Amniotic epithelial cell (primary cell): ENCODE data around the gene UTS2B.
A peak's percentile ranks its signal among the peaks of the same experiment; 100 is the strongest.
"Not testable (repeated sequence)": the region's sequence is repeated elsewhere in the genome, so short reads cannot be mapped to it uniquely, and the experiment has no call there.

Experiments used
- DNase-seq: peaks from one replicate; pipeline ENCODE4 v3.0.0-alpha.2; 2010; ENCODE audit warnings: low read depth

Gene UTS2B

GRCh38 chr3:191280111-191280510 is 50.2 kb downstream of the UTS2B start:
- DNase-seq, result no peak

- no peak for DNase-seq
Measured at GRCh38 chr3:191275751-191276150, 54.6 kb downstream of the UTS2B start.

- DNase-seq, result not testable (repeated sequence)
Measured at GRCh38 chr3:191275244-191275643, 55.1 kb downstream of the UTS2B start.

DNA sequence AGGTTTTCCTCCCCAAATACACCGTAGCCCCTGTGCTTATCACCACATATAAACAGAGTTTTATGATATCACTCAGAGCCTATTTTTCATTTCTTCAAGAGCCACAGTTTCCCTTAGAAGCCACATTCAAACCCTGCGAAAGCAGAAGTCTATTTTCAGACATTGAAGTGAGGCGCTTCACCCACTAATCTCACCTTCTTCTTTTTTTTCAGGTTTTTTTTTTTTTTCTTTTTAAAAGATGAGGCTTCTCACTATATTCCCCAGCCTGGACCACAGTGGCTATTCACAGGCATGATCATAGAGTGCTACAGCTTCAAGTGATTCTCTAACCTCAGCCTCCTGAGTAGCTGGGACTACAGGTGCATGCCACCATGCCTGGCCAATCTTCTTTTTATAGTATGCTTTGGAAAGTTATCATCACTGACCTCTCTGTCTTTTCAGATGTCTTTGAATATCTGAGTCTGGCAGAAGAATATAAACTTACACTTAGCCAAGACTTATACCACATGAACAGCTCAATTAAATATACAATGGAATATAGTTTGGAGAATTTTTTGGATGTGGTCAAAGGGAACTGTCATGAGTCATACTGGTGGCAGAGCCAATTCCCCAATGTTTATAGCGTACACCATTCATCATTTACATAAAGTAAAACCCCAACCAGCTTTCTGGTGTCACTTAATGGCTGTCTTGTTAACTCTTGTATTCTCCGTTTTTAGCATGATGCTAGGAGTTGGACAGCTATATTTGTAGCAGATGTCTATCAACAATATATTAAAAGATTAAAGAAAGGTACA is 60.8 kb downstream of the UTS2B start:
- no peak for DNase-seq

GRCh38 chr3:191268737-191269136 is 61.6 kb downstream of the UTS2B start:
- DNase-seq, result no peak

DNA sequence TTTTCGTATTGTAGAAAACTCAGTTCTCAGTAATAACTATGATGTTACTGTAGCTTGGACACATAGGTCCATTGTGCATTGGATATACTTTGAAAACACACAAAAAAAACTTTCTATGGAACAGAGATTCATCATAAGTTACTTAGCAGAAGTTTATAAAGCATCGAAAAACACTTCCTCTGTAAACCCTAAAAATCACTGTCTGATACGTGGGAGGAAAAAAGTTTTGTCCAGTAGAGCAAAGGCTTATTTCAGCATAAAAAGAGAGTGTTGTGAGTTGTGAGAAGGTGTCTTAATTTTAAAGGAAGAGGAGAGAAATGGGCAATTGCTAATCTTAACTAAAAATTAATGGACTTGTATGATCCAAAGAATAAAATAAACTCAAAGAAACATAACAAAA is 66.5 kb downstream of the UTS2B start:
- no peak for DNase-seq

DNA sequence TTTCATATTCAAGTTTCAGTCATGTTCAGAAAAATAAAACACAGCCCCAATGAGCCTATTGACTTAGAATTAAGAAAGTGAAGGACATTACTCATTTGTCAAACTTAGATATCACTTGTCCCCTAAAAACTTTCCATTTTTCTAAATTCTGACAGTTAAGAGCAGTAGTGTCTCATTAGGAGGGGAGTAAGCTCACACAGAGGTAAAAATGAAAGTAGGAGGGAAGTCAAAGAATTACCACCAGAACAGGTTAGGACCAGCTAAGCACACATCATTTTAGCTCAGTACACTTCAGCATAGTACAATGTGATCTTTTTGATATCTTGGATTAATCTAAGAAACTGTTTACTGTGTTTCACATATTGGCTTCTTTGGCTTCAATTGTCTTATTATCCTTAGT is 67.0 kb downstream of the UTS2B start:
- no peak for DNase-seq

GRCh38 chr3:191262650-191263049 is 67.7 kb downstream of the UTS2B start:
- DNase-seq, result no peak

GRCh38 chr3:191261304-191261638 is 69.1 kb downstream of the UTS2B start:
- DNase-seq, result no peak

GRCh38 chr3:191260431-191261303 is 69.7 kb downstream of the UTS2B start:
- DNase-seq, result no peak

DNA sequence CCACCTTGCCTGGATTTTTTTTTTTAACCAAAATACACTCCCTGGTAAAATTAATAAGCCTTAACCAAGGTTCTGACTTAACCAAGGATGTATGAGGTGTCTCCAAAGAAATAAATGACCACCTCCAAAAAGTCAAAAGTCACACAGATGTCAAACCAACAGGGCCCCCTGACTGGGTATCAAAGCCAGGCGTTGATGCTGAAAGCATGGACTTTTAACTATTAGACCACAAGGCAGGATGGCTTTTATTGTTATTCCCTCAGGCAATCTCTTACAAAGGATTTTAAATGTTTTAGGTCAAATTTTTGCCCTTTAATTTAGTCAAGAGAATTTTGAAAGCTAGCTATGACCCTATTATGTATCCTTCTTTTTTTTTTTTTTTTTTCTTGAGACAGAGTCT is 70.8 kb downstream of the UTS2B start:
- DNase-seq, result no peak

DNA sequence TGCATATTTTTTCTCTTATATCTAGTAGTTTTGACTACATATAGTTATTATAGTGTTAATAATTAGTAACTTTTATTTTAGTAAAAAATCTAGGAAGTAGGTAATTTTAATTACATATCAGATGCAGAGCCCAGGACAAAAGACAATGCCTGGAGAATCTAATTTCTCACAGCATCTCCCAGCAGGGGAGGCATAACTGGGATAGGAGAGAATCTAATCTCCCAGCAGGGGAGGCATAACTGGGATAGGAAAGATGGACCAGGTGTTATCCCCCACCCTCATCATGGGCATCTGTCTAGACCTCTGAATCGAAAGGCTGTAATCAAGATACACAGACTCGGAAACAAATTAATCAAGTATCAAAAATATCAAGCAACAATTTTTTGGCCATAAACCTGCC is 73.0 kb downstream of the UTS2B start:
- no peak for DNase-seq

- no peak for DNase-seq
Measured at GRCh38 chr3:191256405-191256804, 73.9 kb downstream of the UTS2B start.

- DNase-seq, result no peak
Measured at GRCh38 chr3:191255156-191255555, 75.2 kb downstream of the UTS2B start.

GRCh38 chr3:191254098-191254873 is 76.0 kb downstream of the UTS2B start:
- peak; percentile 77 for DNase-seq

- DNase-seq, result no peak
Measured at GRCh38 chr3:191253089-191253799, 77.1 kb downstream of the UTS2B start.

DNA sequence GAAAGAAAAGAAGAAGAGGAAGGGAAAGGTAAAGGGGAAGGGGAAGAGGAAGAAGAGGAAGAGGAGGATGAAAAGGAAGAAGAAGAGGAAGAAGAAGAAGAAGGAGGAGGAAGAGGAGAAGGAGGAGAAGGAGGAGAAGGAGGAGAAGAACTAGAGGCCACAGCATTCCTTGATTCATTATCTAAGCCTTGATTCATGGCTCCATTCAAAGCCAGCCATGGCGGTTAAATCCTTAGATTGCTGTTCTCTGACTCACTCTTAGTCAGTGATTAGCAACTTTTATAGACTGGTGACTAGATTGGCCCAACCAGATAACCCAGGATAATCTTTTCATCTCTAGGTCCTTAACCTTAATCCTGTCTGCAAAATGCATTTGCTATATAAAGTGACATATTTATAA is 83.7 kb downstream of the UTS2B start:
- peak; percentile 91 for DNase-seq

DNA sequence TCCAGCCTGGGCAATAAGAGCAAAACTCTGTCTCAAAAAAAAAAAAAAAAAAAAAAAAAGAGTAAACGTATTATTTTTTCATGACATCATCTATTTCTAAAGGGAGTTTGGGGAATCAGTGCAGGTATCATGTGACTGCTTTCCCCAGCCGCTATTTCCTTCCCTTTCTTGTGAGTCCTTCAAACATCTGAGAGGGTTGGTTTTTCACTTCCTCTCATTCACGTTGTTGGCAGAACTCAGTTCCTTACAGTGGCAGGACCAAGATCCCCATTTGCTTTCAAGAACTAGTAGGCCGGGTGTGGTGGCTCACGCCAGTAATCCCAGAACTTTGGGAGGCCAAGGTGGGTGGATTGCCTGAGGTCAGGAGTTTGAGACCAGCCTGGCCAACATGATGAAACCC is 84.3 kb downstream of the UTS2B start:
- not testable (repeated sequence) for DNase-seq

DNA sequence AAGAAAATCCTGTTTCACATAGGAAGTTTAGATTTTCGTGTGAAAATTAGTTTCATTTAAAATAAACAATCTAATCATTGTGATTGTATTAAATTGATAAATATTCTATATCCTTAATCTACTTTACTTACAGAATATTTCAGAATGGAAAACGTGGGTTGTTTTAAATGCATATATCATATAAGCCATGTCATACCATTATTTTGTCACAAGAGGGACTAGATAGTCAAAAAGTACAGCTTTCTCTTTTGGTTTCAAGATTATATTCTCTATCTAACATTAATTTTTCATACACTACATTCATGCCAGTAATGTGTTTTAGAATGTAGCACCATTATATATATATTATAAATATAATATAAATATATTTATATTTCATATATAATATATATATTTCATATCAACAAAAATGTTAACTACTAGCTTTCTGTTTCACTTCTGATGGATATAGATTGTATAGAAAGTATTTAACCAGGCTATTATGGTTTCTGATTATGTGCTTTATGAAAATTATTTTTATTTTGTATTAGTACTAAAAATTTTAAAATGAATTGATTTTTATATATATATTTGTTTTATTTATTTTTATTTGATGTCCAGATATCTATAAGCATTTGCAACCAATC is 86.0 kb downstream of the UTS2B start:
- DNase-seq, result no peak

GRCh38 chr3:191240486-191240885 is 89.8 kb downstream of the UTS2B start:
- DNase-seq, result no peak

DNA sequence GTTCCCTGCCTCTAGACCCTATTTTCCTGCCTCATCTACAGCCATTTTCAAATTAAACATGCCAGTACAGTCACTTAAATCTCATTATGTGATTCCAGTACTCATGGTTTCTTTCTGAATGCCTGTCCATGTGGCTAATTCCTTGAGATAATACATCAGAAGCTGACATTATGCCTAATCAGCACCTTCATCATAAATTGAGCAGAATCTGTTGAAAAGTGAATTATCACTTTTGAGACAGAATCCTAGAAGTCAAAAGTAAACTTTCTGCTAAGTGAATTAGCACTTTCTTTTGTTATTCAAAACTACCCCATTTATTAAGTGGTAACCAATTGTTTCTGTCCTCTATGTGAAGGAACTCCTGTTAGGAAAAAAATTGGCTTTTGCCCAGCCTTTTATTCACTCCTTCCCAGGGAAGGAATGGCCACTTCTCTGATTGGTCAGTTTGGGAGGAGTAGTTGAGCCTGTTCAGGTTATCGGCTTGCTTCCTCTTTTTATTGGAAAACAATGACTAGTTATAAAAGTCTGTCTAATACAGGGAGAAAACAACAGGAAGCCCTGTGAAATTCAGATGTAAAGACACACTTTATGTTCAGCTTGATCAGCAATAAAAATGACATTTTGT is 90.8 kb downstream of the UTS2B start:
- DNase-seq, result no peak
